ENCODE measurements around the gene VEGFD. TPM values are rescaled to one million over a fixed set of nuclear protein-coding genes. Genes with fewer than 3 reads are reported as not detected.

Gene VEGFD
- total RNA-seq, 4 donors from 2014 or later = 0.95 to 3.0 TPM; not detected in 2

- in situ Hi-C loops (cut with MboI; ENCODE audit: low pct_ligation_motif_present in 1 of 4, low pct_unique_long_range_greater_than_20kb in 1 of 4, low sequenced_read_pairs in 3 of 4) = no loop called here
- no peak overlapping the region for H3K27ac ChIP-seq
- H3K36me3 ChIP-seq = no peaks in the 10 kb centered on the region
- intact Hi-C loops (cut with DNase I; ENCODE audit: low total_unique reads) = no loop called here
- no peaks in the 10 kb centered on the region for H3K4me1 ChIP-seq
- 66 to 80% methylated on average over 1 to 4 of the region's 4 CpGs for WGBS, 2 donors (ENCODE audit: low coverage in 1 of 2)
- H3K27me3 ChIP-seq = no peaks in the 10 kb centered on the region
- TF ChIP-seq POLR2A (IDR thresholded peaks at IDR 0.05) (no peak), EP300 (IDR thresholded peaks at IDR 0.05; ENCODE audit: low read depth) (no peak), POLR2AphosphoS5 (IDR thresholded peaks at IDR 0.05) (no peak)
- TF ChIP-seq, protein P1, sequence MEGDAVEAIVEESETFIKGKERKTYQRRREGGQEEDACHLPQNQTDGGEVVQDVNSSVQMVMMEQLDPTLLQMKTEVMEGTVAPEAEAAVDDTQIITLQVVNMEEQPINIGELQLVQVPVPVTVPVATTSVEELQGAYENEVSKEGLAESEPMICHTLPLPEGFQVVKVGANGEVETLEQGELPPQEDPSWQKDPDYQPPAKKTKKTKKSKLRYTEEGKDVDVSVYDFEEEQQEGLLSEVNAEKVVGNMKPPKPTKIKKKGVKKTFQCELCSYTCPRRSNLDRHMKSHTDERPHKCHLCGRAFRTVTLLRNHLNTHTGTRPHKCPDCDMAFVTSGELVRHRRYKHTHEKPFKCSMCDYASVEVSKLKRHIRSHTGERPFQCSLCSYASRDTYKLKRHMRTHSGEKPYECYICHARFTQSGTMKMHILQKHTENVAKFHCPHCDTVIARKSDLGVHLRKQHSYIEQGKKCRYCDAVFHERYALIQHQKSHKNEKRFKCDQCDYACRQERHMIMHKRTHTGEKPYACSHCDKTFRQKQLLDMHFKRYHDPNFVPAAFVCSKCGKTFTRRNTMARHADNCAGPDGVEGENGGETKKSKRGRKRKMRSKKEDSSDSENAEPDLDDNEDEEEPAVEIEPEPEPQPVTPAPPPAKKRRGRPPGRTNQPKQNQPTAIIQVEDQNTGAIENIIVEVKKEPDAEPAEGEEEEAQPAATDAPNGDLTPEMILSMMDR (IDR thresholded peaks at IDR 0.05) = no peak
- no peaks in the 10 kb centered on the region for H3K9me3 ChIP-seq
- no peak for DNase-seq
- H3K4me3 ChIP-seq = no peak overlapping the region
Measured at GRCh38 chrX:15391850-15392249, 7.6 kb upstream of the VEGFD start.

GRCh38 chrX:15382813-15383212 lies 1.4 kb downstream of the VEGFD start:
- in situ Hi-C loops (cut with MboI; ENCODE audit: low pct_ligation_motif_present in 1 of 4, low pct_unique_long_range_greater_than_20kb in 1 of 4, low sequenced_read_pairs in 3 of 4) = no loop called here
- Histone ChIP-seq H3K27ac (no peak overlapping the region), H3K4me1 (no peaks in the 10 kb centered on the region), H3K27me3 (no peaks in the 10 kb centered on the region), H3K9me3 (no peaks in the 10 kb centered on the region), H3K36me3 (no peaks in the 10 kb centered on the region), H3K4me3 (no peak overlapping the region)
- TF ChIP-seq, protein P1 (IDR thresholded peaks at IDR 0.05) = no peak
- TF ChIP-seq POLR2AphosphoS5 (IDR thresholded peaks at IDR 0.05) = no peak
- TF ChIP-seq EP300 (IDR thresholded peaks at IDR 0.05; ENCODE audit: low read depth) = no peak
- no peak for TF ChIP-seq POLR2A (IDR thresholded peaks at IDR 0.05)
- intact Hi-C loops (cut with DNase I; ENCODE audit: low total_unique reads) = no loop called here
- DNase-seq = no peak
- WGBS, 2 donors (ENCODE audit: low coverage in 1 of 2) = 63% methylated on average over 8 of the region's 8 CpGs; no CpG with 5 or more reads in 1 of the 2 donors

GRCh38 chrX:15376956-15377355 lies 7.3 kb downstream of the VEGFD start:
- 80 to 86% methylated on average over 1 of the region's 1 CpG for WGBS, 2 donors (ENCODE audit: low coverage in 1 of 2)
- Histone ChIP-seq H3K4me1 (no peaks in the 10 kb centered on the region), H3K4me3 (no peak overlapping the region), H3K27ac (no peak overlapping the region), H3K9me3 (no peaks in the 10 kb centered on the region), H3K27me3 (no peaks in the 10 kb centered on the region), H3K36me3 (no peaks in the 10 kb centered on the region)
- TF ChIP-seq POLR2AphosphoS5 (IDR thresholded peaks at IDR 0.05) (no peak), EP300 (IDR thresholded peaks at IDR 0.05; ENCODE audit: low read depth) (no peak), POLR2A (IDR thresholded peaks at IDR 0.05) (no peak)
- TF ChIP-seq, protein P1 (IDR thresholded peaks at IDR 0.05) = no peak
- in situ Hi-C loops (cut with MboI; ENCODE audit: low pct_ligation_motif_present in 1 of 4, low pct_unique_long_range_greater_than_20kb in 1 of 4, low sequenced_read_pairs in 3 of 4) (no loop called here), intact Hi-C loops (cut with DNase I; ENCODE audit: low total_unique reads) (no loop called here)
- DNase-seq = no peak

DNA sequence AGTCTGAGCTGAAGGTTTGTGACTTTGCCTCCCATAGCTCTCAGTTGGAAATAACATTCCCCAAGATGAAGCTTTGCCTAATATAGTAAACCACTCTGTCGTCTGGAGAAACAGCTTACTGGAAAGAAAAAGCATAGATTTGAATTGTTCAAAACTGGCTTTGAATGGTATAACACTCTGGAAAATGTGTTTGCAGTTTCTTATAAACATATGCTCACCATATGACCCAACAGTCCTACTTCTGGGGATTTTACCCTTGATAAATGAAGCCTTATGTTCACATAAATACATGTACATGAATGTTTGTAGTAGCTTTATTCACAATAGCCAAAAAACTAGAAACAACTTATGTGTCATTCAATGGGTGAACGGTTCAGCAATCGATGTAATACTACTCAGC lies 10.2 kb downstream of the VEGFD start:
- H3K27me3 ChIP-seq = no peaks in the 10 kb centered on the region
- H3K4me1 ChIP-seq = no peaks in the 10 kb centered on the region
- WGBS, 2 donors (ENCODE audit: low coverage in 1 of 2) = 69% methylated on average over 3 of the region's 3 CpGs; no CpG with 5 or more reads in 1 of the 2 donors
- intact Hi-C loops (cut with DNase I; ENCODE audit: low total_unique reads) (no loop called here), in situ Hi-C loops (cut with MboI; ENCODE audit: low pct_ligation_motif_present in 1 of 4, low pct_unique_long_range_greater_than_20kb in 1 of 4, low sequenced_read_pairs in 3 of 4) (no loop called here)
- no peaks in the 10 kb centered on the region for H3K36me3 ChIP-seq
- no peak overlapping the region for H3K4me3 ChIP-seq
- TF ChIP-seq POLR2AphosphoS5 (IDR thresholded peaks at IDR 0.05) (no peak), EP300 (IDR thresholded peaks at IDR 0.05; ENCODE audit: low read depth) (no peak), POLR2A (IDR thresholded peaks at IDR 0.05) (no peak)
- no peak overlapping the region for H3K27ac ChIP-seq
- no peaks in the 10 kb centered on the region for H3K9me3 ChIP-seq
- no peak for DNase-seq

Measured in transverse colon (tissue), 4 donors.